GM18951 (cell line): ENCODE data around the gene HOXA9.
A peak's percentile ranks its signal among the peaks of the same experiment; 100 is the strongest.

ENCODE experiments used
- POLR2A ChIP-seq: IDR thresholded peaks from 4 replicates; pipeline ENCODE4 v1.6.1; 2011; ENCODE audit warnings: mild to moderate bottlenecking; ENCODE audit not compliant: insufficient read length, insufficient read depth; ENCODE audit errors: extremely low read depth
- in situ Hi-C: fragments of 300-500 bp; cut with MboI; formaldehyde crosslinking; loops from one replicate; pipeline ENCODE4 v1.12.0; 2022; ENCODE audit warnings: low sequenced_read_pairs, mixed read lengths, inconsistent platforms; ENCODE audit not compliant: unreplicated experiment

Gene HOXA9

GRCh38 chr7:27138985-27139333 is 26.4 kb downstream of the HOXA9 start:
- TF ChIP-seq POLR2A: no peak
- in situ Hi-C loops: no loop called here

DNA sequence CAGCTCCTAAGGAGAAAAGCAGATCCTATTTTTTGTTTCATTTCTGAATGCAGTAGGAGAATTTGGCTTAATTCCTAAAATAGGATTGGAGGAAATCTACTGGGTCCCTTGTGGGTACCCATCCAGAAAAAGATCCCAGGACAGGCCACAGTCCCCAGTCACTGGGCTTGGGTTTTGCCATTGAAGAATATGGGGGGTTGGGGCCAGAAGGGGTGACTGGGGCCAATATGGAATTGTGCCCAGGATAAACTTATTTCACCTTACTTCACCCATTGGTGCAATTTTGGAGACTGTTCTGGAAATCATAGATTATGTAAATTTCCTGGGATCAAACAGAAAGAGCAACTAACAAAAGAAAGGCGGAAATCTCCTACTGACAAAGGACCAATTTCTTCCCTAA is 26.9 kb downstream of the HOXA9 start:
- in situ Hi-C loops: no loop called here
- no peak for TF ChIP-seq POLR2A

- in situ Hi-C loops: no loop called here
- no peak for TF ChIP-seq POLR2A
Measured at GRCh38 chr7:27137640-27138315, 27.6 kb downstream of the HOXA9 start.

GRCh38 chr7:27134392-27134791 is 30.9 kb downstream of the HOXA9 start:
- in situ Hi-C loops: no loop called here
- no peak for TF ChIP-seq POLR2A

DNA sequence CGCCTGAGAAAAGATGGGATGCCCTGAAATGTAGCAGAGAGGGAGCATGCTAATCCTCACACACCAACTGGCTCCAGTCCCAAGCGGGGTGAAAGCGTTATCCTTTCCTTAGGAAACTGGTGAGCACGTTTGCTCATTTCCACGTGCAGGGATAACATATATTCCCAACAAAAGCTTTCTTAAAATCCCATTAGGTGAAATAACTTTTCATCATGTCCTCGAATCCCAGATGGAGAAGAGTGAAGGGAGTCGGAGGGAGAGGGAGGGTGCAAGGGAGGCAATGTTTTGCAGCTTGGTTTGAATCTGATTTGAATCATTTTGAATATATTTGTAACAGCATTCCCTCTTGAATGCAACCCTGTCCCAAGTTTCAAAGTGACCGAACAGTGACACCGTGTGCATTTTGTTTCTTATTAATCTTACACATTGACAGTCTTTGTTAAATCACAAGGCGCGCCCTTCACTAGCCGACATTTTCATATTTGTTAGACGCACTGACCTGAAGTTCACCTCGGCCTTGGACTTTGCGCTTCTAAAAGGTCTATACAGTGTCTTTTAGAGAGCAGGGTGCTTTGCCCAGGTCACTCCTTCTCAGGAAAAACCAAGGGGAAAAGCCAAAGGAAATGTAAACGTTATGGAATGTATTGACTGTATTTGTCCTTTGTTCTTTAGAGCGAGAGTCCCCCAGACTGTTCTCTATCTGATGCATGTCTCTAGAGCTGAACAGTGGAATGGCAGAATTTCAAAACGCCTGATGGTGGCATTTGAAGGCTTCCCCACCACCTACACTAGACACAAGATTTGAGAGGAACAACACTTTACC is 31.7 kb downstream of the HOXA9 start:
- in situ Hi-C loops: no loop called here
- no peak for TF ChIP-seq POLR2A

DNA sequence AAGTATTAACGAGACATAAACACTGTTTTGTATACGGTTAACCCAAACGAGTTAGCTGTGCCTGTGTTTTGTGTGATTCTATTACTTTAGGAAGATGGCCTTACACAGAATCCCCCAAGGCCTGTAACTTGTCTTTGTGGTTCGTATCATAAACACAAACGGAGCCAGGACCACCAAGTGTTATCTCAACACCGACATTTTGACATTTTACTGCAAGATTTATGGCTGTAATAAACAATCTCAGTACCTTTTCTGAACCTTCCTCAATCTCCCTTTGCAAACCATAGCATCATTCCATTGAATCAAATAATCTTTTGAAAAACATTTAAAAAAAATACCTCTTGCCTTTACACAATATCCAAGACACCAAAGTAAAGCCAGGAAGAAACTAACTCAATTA is 32.4 kb downstream of the HOXA9 start:
- in situ Hi-C loops: no loop called here
- no peak for TF ChIP-seq POLR2A

DNA sequence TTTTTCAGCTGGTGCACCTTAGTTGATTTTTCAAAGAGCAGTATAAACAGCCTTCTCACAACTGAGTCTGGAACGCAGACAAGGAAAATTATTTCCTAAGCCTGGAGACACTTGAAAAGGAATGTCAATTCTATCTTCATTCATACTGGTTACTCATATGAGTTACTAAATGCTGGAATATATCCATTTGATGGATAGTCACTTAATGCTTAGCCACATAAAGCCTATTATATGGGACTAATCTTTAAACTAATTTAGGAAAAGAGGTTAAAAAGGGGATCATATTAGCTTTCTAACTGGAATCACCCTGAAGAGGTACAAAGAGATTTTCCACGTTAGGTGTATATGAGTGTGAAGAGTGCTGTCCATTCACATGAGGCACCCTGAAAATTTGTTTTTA is 33.1 kb downstream of the HOXA9 start:
- TF ChIP-seq POLR2A: no peak
- in situ Hi-C loops: no loop called here

- in situ Hi-C loops: no loop called here
- TF ChIP-seq POLR2A: no peak
Measured at GRCh38 chr7:27131390-27131819, 33.9 kb downstream of the HOXA9 start.

DNA sequence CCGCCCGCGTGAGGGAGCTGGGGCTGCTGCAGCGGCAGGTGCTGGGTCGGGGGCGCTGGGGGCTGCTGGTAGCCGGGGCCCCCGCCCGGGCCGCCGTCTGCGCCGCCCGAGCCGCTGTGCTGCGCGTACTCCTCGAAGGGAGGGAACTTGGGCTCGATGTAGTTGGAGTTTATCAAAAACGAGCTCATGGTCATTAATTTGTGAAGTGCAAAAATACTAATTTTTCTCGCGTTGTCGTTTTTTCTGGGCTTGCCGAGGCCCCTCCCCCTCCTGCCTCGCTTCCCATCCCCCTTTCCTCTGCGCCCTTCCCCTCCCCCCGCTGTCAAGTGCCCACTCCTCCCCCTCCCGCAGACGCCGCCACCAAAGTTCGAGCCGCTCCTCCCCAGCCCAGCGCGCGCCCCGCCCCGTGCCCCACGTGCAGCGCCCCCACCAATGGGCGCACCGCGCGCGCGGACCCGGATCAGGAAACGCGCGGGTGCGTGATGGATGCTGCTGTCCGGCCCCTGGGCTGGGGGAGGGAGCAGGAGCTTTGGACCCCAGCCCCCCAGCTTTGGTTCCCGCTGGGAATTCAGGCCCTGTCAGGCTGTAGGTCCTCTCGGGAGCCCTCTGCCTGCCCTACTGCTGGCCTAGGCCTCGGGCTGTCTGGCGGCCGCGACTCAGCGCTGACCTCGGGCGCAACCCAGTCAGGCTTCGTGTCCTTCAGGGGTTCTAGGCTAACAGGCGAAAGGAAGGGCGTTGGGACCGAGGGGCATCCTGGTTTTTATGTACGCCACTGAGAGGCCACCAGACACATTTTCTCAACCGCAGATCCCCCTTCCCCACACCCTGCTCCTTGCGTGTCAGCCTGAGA is 34.6 kb downstream of the HOXA9 start, which contains the start of gene HOXA4:
HOXA4 (minus strand) TSS at position 218 of the 850 bp plus-strand sequence; CDS start at position 194, 24 bp downstream.
- in situ Hi-C loops: no loop called here
- TF ChIP-seq POLR2A: peak; percentile 43

GRCh38 chr7:27129729-27130539 is 35.4 kb downstream of the HOXA9 start:
- TF ChIP-seq POLR2A: no peak
- in situ Hi-C loops: no loop called here

DNA sequence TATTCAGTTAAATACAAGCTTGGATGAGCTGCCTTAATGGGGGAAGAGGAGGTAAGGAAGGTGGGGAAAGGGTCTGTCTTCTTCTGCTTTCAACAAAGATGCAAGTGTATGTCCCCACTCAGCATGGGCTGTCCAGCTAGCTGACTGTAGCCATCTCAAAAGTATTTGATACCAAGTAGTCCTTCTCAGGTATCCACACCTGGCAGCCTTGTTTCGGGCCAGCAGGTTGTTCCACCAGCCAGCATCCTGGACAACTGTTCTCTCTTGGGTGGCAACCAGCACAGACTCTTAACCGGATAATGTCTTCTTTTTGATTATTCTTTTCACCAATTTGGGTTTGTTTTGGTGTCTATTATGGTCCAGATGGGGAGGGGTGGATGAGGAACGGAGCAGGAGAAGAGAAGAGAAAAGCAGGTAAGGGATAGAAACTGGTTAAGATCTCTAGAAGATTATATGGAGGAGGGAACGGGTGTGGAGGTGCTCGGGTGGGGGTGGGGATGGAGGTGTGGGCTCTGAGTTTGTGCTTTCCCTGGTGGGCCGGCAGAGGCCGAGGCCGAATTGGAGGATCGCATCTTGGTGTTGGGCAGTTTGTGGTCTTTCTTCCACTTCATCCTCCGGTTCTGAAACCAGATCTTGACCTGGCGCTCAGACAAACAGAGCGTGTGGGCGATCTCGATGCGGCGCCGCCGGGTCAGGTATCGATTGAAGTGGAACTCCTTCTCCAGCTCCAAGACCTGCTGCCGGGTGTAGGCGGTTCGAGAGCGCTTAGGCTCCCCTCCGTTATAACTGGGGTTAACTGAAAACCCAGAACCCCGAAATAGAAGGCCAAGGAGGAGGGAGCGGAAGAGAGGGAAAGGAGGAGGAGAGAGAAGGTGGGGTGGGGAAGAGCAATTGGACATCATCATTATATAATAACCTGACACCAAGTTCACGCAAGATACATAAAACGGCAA is 36.3 kb downstream of the HOXA9 start:
- no peak for TF ChIP-seq POLR2A
- in situ Hi-C loops: no loop called here
